HepG2 (cell line): ENCODE data around the gene CAPN12. TPM values are rescaled to one million over a fixed set of nuclear protein-coding genes. Genes with fewer than 3 reads are reported as not detected.

Experiments
- AGO2 ChIP-seq: fragments of 200-400 bp; formaldehyde crosslinking; optimal IDR thresholded peaks from 2 replicates; pipeline ENCODE3; 2017; ENCODE audit warnings: mild to moderate bottlenecking, low read depth, low read length, moderate library complexity
- ATF5 ChIP-seq: sonication (generic); formaldehyde crosslinking; IDR thresholded peaks from 2 replicates; pipeline ENCODE4 v1.4.0; 2020; ENCODE audit warnings: mild to moderate bottlenecking, low read depth, missing genetic modification reagents
- CHD2 ChIP-seq: IDR thresholded peaks from 2 replicates; pipeline ENCODE4 v1.6.1; 2011; ENCODE audit warnings: low read depth, low read length, improper control_type of control experiment
- CSRNP2 ChIP-seq: sonication (generic); formaldehyde crosslinking; conservative IDR thresholded peaks from 2 replicates; pipeline ENCODE4 v1.8.0; 2022; ENCODE audit warnings: low read depth, missing genetic modification reagents
- FOXC1 ChIP-seq: sonication (generic); formaldehyde crosslinking; IDR thresholded peaks from 2 replicates; pipeline ENCODE4 v1.8.0; 2022; ENCODE audit warnings: mild to moderate bottlenecking, missing genetic modification reagents, borderline replicate concordance
- GTF2F1 ChIP-seq: fragments of 150-350 bp; IDR thresholded peaks from 2 replicates; pipeline ENCODE4 v1.6.1; 2014; ENCODE audit warnings: low read length
- PCBP2 ChIP-seq: fragments of 200-400 bp; formaldehyde crosslinking; optimal IDR thresholded peaks from 2 replicates; pipeline ENCODE3; 2018; ENCODE audit warnings: low read length, low read depth; ENCODE audit not compliant: poor library complexity, severe bottlenecking
- POLR2G ChIP-seq: fragments of 200-400 bp; formaldehyde crosslinking; IDR thresholded peaks from 2 replicates; pipeline ENCODE4 v1.6.1; 2018; ENCODE audit warnings: mild to moderate bottlenecking, low read depth, low read length, moderate library complexity
- RORA ChIP-seq: sonication (generic); formaldehyde crosslinking; IDR thresholded peaks from 2 replicates; pipeline ENCODE4 v1.5.0; 2020; ENCODE audit warnings: mild to moderate bottlenecking, missing genetic modification reagents, moderate library complexity
- ZFY ChIP-seq: sonication (generic); formaldehyde crosslinking; IDR thresholded peaks from 2 replicates; pipeline ENCODE4 v1.4.0; 2020; ENCODE audit warnings: missing genetic modification reagents
- ZHX1 ChIP-seq: sonication (generic); formaldehyde crosslinking; IDR thresholded peaks from 2 replicates; pipeline ENCODE4 v1.8.1; 2022; ENCODE audit warnings: low read depth, mild to moderate bottlenecking, missing genetic modification reagents
- ZNF205 ChIP-seq: IDR thresholded peaks from 2 replicates; pipeline ENCODE4 v1.6.1; 2018; ENCODE audit warnings: missing biosample characterization, missing genetic modification reagents
- ZNF407 ChIP-seq: sonication (generic); formaldehyde crosslinking; IDR thresholded peaks from one replicate; pipeline ENCODE4 v1.5.1; 2020; ENCODE audit warnings: mild to moderate bottlenecking, missing genetic modification reagents; ENCODE audit errors: not compliant biosample characterization
- ZNF562 ChIP-seq: sonication (generic); formaldehyde crosslinking; IDR thresholded peaks from 2 replicates; pipeline ENCODE4 v1.8.0; 2022; ENCODE audit warnings: missing genetic modification reagents, borderline replicate concordance
- ZNF703 ChIP-seq: sonication (generic); formaldehyde crosslinking; IDR thresholded peaks from 2 replicates; pipeline ENCODE4 v1.5.1; 2020; ENCODE audit warnings: missing genetic modification reagents, mild to moderate bottlenecking, moderate library complexity, borderline replicate concordance
- ZNF891 ChIP-seq: sonication (generic); formaldehyde crosslinking; IDR thresholded peaks from 2 replicates; pipeline ENCODE4 v1.5.0; 2020; ENCODE audit warnings: mild to moderate bottlenecking, missing genetic modification reagents
- polyA plus RNA-seq, 8 experiments: library from polyadenylated mRNA; depleted of rRNA in 3 of 8; stranded (reverse) in 7 of 8; unstranded in 1 of 8; fragments of >200 nt; fragmentation: Illumina TruSeq in 4 of 8; extraction: Trizol in 4 of 8; gene quantifications; 2 replicates each; pipeline versions ENCODE4 v1.2.1 to v1.2.3, GENCODE V29; 2011 to 2016; ENCODE audit warnings: low read depth in 4 of 8, missing spikeins in 1 of 8, mixed read lengths in 1 of 8; ENCODE audit not compliant: insufficient read depth in 1 of 8
- total RNA-seq, 5 experiments: library from RNA; depleted of rRNA; stranded (reverse); fragments of >200 nt; fragmentation: Illumina TruSeq; extraction: Trizol; gene quantifications; 2 replicates each; pipeline ENCODE4 v1.2.3, GENCODE V29; 2016; ENCODE audit warnings: low read depth in 1 of 5

The CAPN12 gene
- total and polyA plus RNA-seq, 2 of the 13 experiments (the other 11 are each of a cell fraction or from before 2014, with no cell fraction given) = 1.6 to 13.6 TPM

GRCh38 chr19:38702278-38702677, 42.0 kb downstream of the CAPN12 start (continued):
- TF ChIP-seq ZNF407 (no peak), ZNF562 (CRISPR knock-in tag) (no peak), FOXC1 (CRISPR knock-in tag) (no peak), ATF5 (no peak), CHD2 (no peak), ZFY (no peak), ZNF205 (CRISPR knock-in tag) (no peak), AGO2 (peak; percentile 81), ZNF891 (CRISPR knock-in tag) (0 out of 2 replicates have a peak, but pooled peaks have one; percentile 24), POLR2G (0 out of 2 replicates have a peak, but pooled peaks have one; percentile 25), CSRNP2 (no peak), RORA (no peak), PCBP2 (no peak), ZNF703 (CRISPR knock-in tag) (no peak), GTF2F1 (no peak), ZHX1 (CRISPR knock-in tag) (no peak)
